IMR-90 (cell line): Measurements from ENCODE around the gene DYRK1A. TPM values are rescaled to one million over a fixed set of nuclear protein-coding genes. Genes with fewer than 3 reads are reported as not detected.
"Not testable (repeated sequence)": the region's sequence is repeated elsewhere in the genome, so short reads cannot be mapped to it uniquely, and the experiment has no call there.

Experiments
- ATAC-seq: fragments of 200-7000 bp; cut with Tn5 transposase; 2 replicates; pipeline ENCODE4 v1.9.1; 2020; ENCODE audit warnings: low read depth, mild to moderate bottlenecking, moderate library complexity
- BruUV-seq: library from RNA; stranded (reverse); fragments of 400-500 nt; replicated peaks from 2 replicates; lab custom pipeline; 2021; lab: Mats Ljungman, UMichigan
- CTCF ChIA-PET: fragments of 300-600 bp; formaldehyde crosslinking; extraction: SDS; loops from one replicate; lab custom pipeline; 2021; ENCODE audit warnings: antibody characterized with exemption; lab: Yijun Ruan, JAX
- POLR2A ChIA-PET: fragments of 300-600 bp; sonication (Branson Sonifier 250); formaldehyde crosslinking; loops from one replicate; lab custom pipeline; 2022; ENCODE audit warnings: antibody characterized with exemption; ENCODE audit not compliant: unreplicated experiment; lab: Charles Lee
- DNase-seq: peaks from one replicate; pipeline ENCODE4 v3.0.0; 2013
- H2AFZ ChIP-seq: replicated peaks from 2 replicates; pipeline ENCODE3; 2013; ENCODE audit warnings: low read length, mild to moderate bottlenecking; ENCODE audit not compliant: poor library complexity
- H2AK5ac ChIP-seq: 2 replicates; pipeline ENCODE4 v1.6.1; 2013; ENCODE audit warnings: low read depth, low read length, inconsistent platforms
- H2AK9ac ChIP-seq: replicated peaks from 2 replicates; pipeline ENCODE3; 2013; ENCODE audit warnings: mild to moderate bottlenecking, low read depth, low read length, moderate library complexity; ENCODE audit not compliant: poor library complexity
- H2BK120ac ChIP-seq: 2 replicates; pipeline ENCODE4 v1.6.1; 2013; ENCODE audit warnings: low read depth, low read length, inconsistent platforms
- H2BK15ac ChIP-seq: 3 replicates; pipeline ENCODE4 v1.6.1; 2013; ENCODE audit warnings: low read depth, low read length, inconsistent platforms
- H2BK20ac ChIP-seq: 2 replicates; pipeline ENCODE4 v1.6.1; 2013; ENCODE audit warnings: low read depth, mild to moderate bottlenecking, inconsistent platforms, low read length, moderate library complexity
- H2BK5ac ChIP-seq: 2 replicates; pipeline ENCODE4 v1.6.1; 2013; ENCODE audit warnings: mild to moderate bottlenecking, low read depth, low read length, inconsistent platforms; ENCODE audit not compliant: poor library complexity, severe bottlenecking
- H3K14ac ChIP-seq: replicated peaks from 2 replicates; pipeline ENCODE4 v1.6.1; 2013; ENCODE audit warnings: low read depth, low read length, inconsistent platforms
- H3K18ac ChIP-seq: 2 replicates; pipeline ENCODE4 v1.6.1; 2013; ENCODE audit warnings: low read depth, low read length, control low read depth
- H3K23ac ChIP-seq: 2 replicates; pipeline ENCODE4 v1.6.1; 2013; ENCODE audit warnings: low read depth, low read length, inconsistent platforms
- H3K27ac ChIP-seq: 2 replicates; pipeline ENCODE4 v1.5.1; 2013; ENCODE audit warnings: mild to moderate bottlenecking, control low read depth, low read length; ENCODE audit not compliant: insufficient read depth
- H3K27me3 ChIP-seq: 2 replicates; pipeline ENCODE4 v1.6.1; 2013; ENCODE audit warnings: low read length; ENCODE audit not compliant: control insufficient read depth, insufficient read depth
- H3K36me3 ChIP-seq: 2 replicates; pipeline ENCODE4 v1.6.1; 2013; ENCODE audit warnings: low read length, mixed read lengths; ENCODE audit not compliant: control insufficient read depth, insufficient read depth
- H3K4ac ChIP-seq: 2 replicates; pipeline ENCODE4 v1.6.1; 2013; ENCODE audit warnings: low read depth, low read length, inconsistent platforms
- H3K4me1 ChIP-seq: 2 replicates; pipeline ENCODE4 v1.6.1; 2013; ENCODE audit warnings: low read length, mixed read lengths; ENCODE audit not compliant: control insufficient read depth, insufficient read depth
- H3K4me2 ChIP-seq: 2 replicates; pipeline ENCODE4 v1.6.1; 2013; ENCODE audit warnings: low read depth, mild to moderate bottlenecking, control low read depth, low read length, moderate library complexity
- H3K4me3 ChIP-seq: 2 replicates; pipeline ENCODE4 v1.5.1; 2013; ENCODE audit warnings: low read depth, mild to moderate bottlenecking, control low read depth, low read length, moderate library complexity; ENCODE audit not compliant: insufficient read depth
- H3K56ac ChIP-seq: 2 replicates; pipeline ENCODE4 v1.6.1; 2013; ENCODE audit warnings: low read length, inconsistent platforms; ENCODE audit not compliant: insufficient read depth; ENCODE audit errors: extremely low read depth
- H3K79me1 ChIP-seq, 2 experiments: 2 replicates each; pipeline ENCODE4 v1.6.1; 2013; ENCODE audit warnings: low read length in 2 of 2, inconsistent platforms in 1 of 2, low read depth in 1 of 2
- H3K9ac ChIP-seq: 2 replicates; pipeline ENCODE4 v1.6.1; 2013; ENCODE audit warnings: low read depth, low read length, control low read depth
- H3K9me1 ChIP-seq: 2 replicates; pipeline ENCODE4 v1.6.1; 2013; ENCODE audit warnings: low read length, inconsistent platforms; ENCODE audit not compliant: insufficient read depth
- H3K9me3 ChIP-seq: 2 replicates; pipeline ENCODE4 v1.6.1; 2013; ENCODE audit warnings: low read length; ENCODE audit not compliant: control insufficient read depth, insufficient read depth
- H4K20me1 ChIP-seq: 2 replicates; pipeline ENCODE4 v1.6.1; 2013; ENCODE audit warnings: low read length, inconsistent platforms; ENCODE audit not compliant: insufficient read depth
- H4K5ac ChIP-seq: 2 replicates; pipeline ENCODE4 v1.6.1; 2013; ENCODE audit warnings: mild to moderate bottlenecking, low read depth, low read length, control low read depth
- H4K8ac ChIP-seq, 2 experiments: 2 replicates each; pipeline ENCODE4 v1.6.1; 2013; ENCODE audit warnings: low read depth in 2 of 2, low read length in 2 of 2, control low read depth in 1 of 2, inconsistent platforms in 1 of 2
- H4K91ac ChIP-seq: 2 replicates; pipeline ENCODE4 v1.6.1; 2013; ENCODE audit warnings: low read depth, low read length, inconsistent platforms; ENCODE audit not compliant: insufficient read depth
- WGBS, 2 experiments: methylation state at CpG; one replicate each; pipeline versions ENCODE4 v1.1.5 to v1.1.7; 2013; ENCODE audit warnings: missing lambda C conversion rate in 2 of 2; ENCODE audit not compliant: insufficient read length in 1 of 2; ENCODE audit errors: extremely low coverage in 2 of 2; 5-methylcytosine and 5-hydroxymethylcytosine counted together
- dilution Hi-C: fragments of 300-500 bp; cut with HindIII; formaldehyde crosslinking; loops from one replicate; pipeline ENCODE4 v1.14.3; 2018; ENCODE audit warnings: low sequenced_read_pairs; ENCODE audit not compliant: unreplicated experiment
- in situ Hi-C: fragments of 300-500 bp; cut with MboI; formaldehyde crosslinking; loops from 3 replicates; pipeline ENCODE4 v1.14.3; 2019; ENCODE audit warnings: low sequenced_read_pairs, inconsistent platforms, mixed read lengths
- intact Hi-C: fragments of 100-400 bp; cut with micrococcal nuclease; formaldehyde crosslinking; loops from 2 replicates; pipeline ENCODE4 v1.10.0; 2022
- polyA plus RNA-seq, 3 experiments: library from polyadenylated mRNA; depleted of rRNA; stranded (reverse); fragments of >200 nt; gene quantifications; 2 replicates each; pipeline ENCODE4 v1.2.3, GENCODE V29; 2012; ENCODE audit warnings: low replicate concordance in 1 of 3
- total RNA-seq: library from RNA; depleted of rRNA; stranded (reverse); fragments of >200 nt; gene quantifications from 2 replicates; pipeline ENCODE4 v1.2.3, GENCODE V29; 2012

The DYRK1A gene
- total and polyA plus RNA-seq, 2 of the 4 experiments (the other 2 are of a cell fraction), result 18.6 to 50.5 TPM

- H3K36me3 ChIP-seq, H3K4me1 ChIP-seq, H3K27me3 ChIP-seq, DNase-seq, H2AK9ac ChIP-seq, H3K4ac ChIP-seq, H3K9ac ChIP-seq, H3K79me1 ChIP-seq, H3K18ac ChIP-seq, H2BK120ac ChIP-seq, H2BK20ac ChIP-seq, H3K27ac ChIP-seq, H2AFZ ChIP-seq, in situ Hi-C loops, H3K4me2 ChIP-seq, H2AK5ac ChIP-seq, ATAC-seq, H3K9me1 ChIP-seq, H2BK15ac ChIP-seq, H2BK5ac ChIP-seq, H3K23ac ChIP-seq, H3K56ac ChIP-seq, intact Hi-C loops, H4K91ac ChIP-seq, BruUV-seq, H3K9me3 ChIP-seq, H4K8ac ChIP-seq, dilution Hi-C loops, H4K5ac ChIP-seq, CTCF ChIA-PET, H3K14ac ChIP-seq, H3K4me3 ChIP-seq, POLR2A ChIA-PET, H4K20me1 ChIP-seq: not testable (repeated sequence)
- WGBS, 2 experiments, result 100% methylated on average over 2 of the region's 5 CpGs; no CpG with 5 or more reads in 1 of the 2 experiments
Observed at GRCh38 chr21:37524944-37525343, 158.4 kb downstream of the DYRK1A start.
